SK-MEL-5 (cell line): Measurements from ENCODE around the gene SLC39A1. TPM values are rescaled to one million over a fixed set of nuclear protein-coding genes. Genes with fewer than 3 reads are reported as not detected.
"Not testable (repeated sequence)": the region's sequence is repeated elsewhere in the genome, so short reads cannot be mapped to it uniquely, and the experiment has no call there.

Experiments used
- DNase-seq: peaks from one replicate; pipeline ENCODE4 v3.0.0-alpha.2; 2016; ENCODE audit warnings: low read depth, low spot score
- in situ Hi-C: cut with HindIII; loops from 2 replicates; pipeline ENCODE4 v1.10.0; 2016; ENCODE audit warnings: low sequenced_read_pairs, high pct_unique_total_duplicates, low pct_unique_long_range_greater_than_20kb
- total RNA-seq: library from RNA; depleted of rRNA; stranded (reverse); fragments of >200 nt; shearing (Covaris generic); gene quantifications from 2 replicates; pipeline ENCODE4 v1.2.3, GENCODE V29; 2014

SLC39A1 gene
- total RNA-seq, 1 experiment from 2014 or later = 240 TPM

DNA sequence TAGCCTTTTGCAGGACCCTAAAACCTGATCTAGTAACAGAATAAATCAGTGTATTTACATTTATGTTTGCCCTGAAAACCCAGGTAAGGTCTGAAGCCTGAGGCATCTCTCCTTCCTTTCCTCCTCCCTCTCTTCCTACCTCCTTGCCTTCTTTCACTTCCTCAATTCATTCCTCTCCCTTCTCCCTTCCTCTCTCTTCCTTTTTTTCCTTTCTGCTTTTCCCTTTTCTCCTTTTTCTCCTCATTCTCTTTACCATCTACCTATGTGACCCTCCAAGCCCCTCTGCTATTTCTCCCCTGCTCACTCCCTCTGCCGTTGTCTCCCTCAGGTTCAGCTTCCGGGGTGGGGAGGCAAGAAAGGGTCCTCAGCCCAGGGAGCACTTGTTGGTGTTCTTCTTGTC, 18.4 kb upstream of the SLC39A1 start:
- in situ Hi-C loops = loop anchor here (25.0 kb wide), 1 partner anchor 169 kb away; no protein-coding TSS in a partner anchor
- not testable (repeated sequence) for DNase-seq

DNA sequence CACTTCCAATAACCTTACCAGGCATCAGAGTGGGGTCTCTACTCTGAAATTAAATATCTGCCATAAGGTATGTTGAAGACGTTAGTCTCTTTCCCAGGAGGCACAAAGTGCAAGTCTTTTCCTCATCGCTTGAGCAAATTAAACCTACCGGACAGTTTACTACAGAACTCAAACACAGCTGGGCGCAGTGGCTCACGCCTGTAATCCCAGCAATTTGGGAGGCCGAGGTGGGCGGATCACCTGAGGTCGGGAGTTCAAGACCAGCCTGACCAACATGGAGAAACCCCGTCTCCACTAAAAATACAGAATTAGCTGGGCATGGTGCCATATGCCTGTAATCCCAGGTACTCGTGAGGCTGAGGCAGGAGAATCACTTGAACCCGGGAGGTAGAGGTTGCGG, 15.8 kb upstream of the SLC39A1 start:
- in situ Hi-C loops = loop anchor here (25.0 kb wide), 1 partner anchor 167 kb away; no protein-coding TSS in a partner anchor
- not testable (repeated sequence) for DNase-seq

DNA sequence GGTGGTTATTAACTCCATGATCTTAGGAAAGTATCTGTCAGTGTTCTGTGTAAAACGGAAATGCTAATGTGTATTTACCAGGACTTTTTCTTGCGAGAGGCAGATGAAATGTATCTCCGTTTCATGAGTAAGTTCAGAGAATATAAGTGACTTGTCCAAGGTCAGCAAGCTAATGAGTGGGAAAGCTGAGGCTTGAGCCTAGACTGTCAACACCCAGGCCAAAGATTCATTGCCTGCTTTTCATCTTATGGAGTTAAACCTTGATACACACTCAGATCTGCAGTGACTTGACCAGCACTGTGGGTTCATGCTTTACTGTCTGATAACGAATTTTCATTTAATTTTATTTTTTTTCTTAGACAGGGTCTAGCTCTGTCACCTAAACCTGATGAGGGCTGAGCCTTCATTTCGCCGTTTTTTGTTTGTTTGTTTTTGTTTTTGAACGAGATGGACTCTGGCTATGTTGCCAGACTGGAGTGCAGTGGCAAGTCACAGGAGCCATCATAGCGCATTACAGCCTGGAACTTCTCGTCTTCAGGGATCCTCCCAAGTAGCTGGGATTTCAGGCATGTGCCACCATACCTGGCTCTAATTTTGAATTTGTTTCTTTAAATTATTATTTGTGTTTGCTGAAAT, 15.1 kb upstream of the SLC39A1 start:
- in situ Hi-C loops = loop anchor here (25.0 kb wide), 1 partner anchor 166 kb away; no protein-coding TSS in a partner anchor
- DNase-seq = no peak

- in situ Hi-C loops = loop anchor here (25.0 kb wide), 1 partner anchor 165 kb away; no protein-coding TSS in a partner anchor
- DNase-seq = peak; percentile 92
These were observed 14.2 kb upstream of the SLC39A1 start, which contains the start of gene JTB for GRCh38 chr1:153977250-153978240. Gene JTB (minus strand): TSS chr1:153977674. CDS start chr1:153977252, 422 bp downstream.

GRCh38 chr1:153976819-153977249, 13.5 kb upstream of the SLC39A1 start:
- in situ Hi-C loops = loop anchor here (25.0 kb wide), 1 partner anchor 165 kb away; no protein-coding TSS in a partner anchor
- DNase-seq = no peak

DNA sequence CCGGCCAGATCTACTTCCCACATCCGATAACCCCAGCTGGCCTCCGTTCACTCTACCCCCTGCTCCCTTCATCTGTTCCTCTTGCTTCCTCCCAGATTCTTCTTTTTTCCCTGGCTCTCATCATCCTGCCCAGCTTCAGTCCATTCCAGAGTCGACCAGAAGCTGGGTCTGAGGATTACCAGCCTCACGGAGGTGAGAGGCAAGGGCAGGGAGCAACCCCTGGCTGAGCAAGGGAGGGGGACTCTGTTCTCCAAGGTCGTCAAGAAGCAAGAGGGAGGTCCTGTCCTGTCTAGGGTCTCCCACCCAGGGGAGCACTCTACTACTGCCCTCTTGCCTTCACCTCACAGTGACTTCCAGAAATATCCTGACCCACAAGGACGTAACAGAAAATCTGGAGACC, 10.2 kb upstream of the SLC39A1 start:
- in situ Hi-C loops = no loop called here
- no peak for DNase-seq

DNA sequence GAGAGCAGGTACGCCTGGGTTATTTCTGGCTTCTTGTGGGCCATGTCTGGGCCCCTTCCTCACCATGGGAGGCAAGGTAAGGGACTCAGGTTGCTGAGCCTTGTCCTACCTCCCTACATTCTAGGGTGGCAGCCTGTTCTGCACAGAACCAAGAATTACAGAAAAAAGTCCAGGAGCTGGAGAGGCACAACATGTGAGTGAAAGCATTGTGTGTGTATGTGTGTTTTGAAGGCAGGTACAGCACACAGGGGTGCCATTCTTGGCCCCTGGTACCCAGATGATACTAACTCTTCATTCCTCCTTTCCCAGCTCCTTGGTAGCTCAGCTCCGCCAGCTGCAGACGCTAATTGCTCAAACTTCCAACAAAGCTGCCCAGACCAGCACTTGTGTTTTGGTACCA, 9.7 kb upstream of the SLC39A1 start:
- DNase-seq = no peak
- in situ Hi-C loops = no loop called here

DNA sequence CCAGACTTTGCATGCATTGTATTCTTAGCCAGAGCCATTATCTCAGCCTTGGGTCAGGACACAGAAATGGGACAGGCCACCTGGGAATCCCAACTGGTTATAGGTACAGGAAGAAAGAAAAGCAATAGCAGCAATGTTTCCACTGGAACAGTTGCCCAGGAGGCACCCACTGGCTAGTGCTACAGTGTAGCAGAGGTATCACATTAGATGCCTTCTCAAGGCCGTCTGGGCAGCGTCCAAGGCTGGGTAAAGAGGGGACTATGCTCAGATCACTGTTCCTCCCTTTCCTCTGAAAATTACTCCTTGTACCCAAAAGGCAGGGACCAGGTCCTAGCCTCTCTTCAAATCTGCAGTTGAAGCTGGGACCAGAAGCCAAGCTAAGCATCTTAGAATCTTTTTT, 7.0 kb upstream of the SLC39A1 start:
- in situ Hi-C loops = no loop called here
- no peak for DNase-seq

DNA sequence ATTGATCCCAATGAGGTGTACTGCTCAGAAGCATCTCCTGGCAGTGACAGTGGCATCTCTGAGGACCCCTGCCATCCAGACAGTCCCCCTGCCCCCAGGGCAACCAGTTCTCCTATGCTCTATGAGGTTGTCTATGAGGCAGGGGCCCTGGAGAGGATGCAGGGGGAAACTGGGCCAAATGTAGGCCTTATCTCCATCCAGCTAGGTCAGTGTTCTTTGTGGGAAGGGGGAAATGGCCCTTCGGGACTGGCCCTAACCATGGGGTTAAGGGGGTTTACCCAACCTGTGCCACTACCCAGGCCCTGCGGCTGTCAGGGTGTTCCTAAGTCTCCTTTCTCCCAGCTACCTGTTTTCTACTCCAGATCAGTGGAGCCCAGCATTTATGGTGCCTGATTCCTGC, 5.6 kb upstream of the SLC39A1 start:
- DNase-seq = no peak
- in situ Hi-C loops = no loop called here

DNA sequence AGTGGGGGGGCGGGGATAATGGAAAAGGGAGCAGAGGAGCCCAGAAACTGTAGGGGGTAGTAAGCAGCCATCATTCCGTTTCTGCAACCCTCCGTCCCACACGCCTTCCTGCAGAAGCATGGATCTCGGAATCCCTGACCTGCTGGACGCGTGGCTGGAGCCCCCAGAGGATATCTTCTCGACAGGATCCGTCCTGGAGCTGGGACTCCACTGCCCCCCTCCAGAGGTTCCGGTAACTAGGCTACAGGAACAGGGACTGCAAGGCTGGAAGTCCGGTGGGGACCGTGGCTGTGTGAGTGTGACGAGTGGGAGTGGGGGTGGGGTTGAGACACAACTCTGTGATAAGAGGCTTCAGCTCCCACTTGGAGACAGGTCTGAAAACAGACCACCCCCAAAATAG, 5.1 kb upstream of the SLC39A1 start:
- in situ Hi-C loops = no loop called here

GRCh38 chr1:153968000-153968363, 4.6 kb upstream of the SLC39A1 start:
- in situ Hi-C loops = no loop called here
- DNase-seq = no peak

More for the DNA sequence above, 5.1 kb upstream of the SLC39A1 start:
- no peak for DNase-seq

GRCh38 chr1:153967107-153967999, 4.0 kb upstream of the SLC39A1 start, which contains the start of gene CREB3L4:
Gene CREB3L4 (plus strand): TSS chr1:153967902. CDS start chr1:153968526, 624 bp downstream.
- peak; percentile 99 for DNase-seq
- in situ Hi-C loops = no loop called here

GRCh38 chr1:153963850-153964331, 554 bp upstream of the SLC39A1 start:
- in situ Hi-C loops = no loop called here
- DNase-seq = no peak

GRCh38 chr1:153962088-153963029, 978 bp downstream of the SLC39A1 start:
- peak; percentile 42 for DNase-seq
- in situ Hi-C loops = no loop called here

DNA sequence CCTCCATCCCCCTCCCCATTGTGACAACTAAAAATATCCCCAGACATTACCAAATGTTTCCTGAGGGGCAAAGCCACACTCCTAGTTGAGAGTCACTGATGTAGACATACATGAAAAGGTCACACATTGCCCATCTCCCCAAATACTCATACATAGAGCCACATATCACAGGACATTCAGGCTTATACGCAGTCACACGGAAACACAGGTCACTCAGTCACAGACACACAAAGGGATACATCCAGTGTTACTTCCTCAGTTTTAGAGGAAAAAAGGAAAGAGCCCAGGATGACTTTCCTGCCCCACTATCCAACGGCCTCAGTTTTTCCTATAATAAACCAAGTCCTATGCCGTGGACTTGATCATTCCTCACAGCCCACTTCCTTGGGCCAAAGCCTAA, 1.9 kb downstream of the SLC39A1 start:
- DNase-seq = no peak
- in situ Hi-C loops = no loop called here

DNA sequence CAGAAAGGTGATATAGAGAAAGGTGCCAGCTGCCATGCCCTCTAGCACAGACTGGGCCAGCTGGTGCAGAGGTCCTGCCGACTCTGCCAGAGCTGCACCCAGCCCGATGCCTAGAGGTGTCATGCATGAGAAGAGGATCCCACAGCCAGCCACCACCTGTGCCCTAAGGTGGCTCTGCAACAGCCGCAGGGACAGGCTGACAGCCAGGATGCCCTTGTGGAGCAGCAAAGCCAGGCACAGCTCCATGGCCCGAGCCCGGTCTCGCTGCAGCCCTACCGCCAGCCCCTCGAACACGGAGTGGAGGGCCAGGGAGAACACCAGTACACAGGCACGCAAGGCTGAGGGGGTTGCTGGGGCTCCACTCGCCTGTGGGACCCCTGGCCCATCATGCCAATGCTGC, 3.1 kb downstream of the SLC39A1 start:
- in situ Hi-C loops = no loop called here

More for the DNA sequence above, 3.1 kb downstream of the SLC39A1 start:
- DNase-seq = no peak
